ENCODE measurements around the gene P3H1. TPM values are rescaled to one million over a fixed set of nuclear protein-coding genes. Genes with fewer than 3 reads are reported as not detected.
"Not testable (repeated sequence)": the region's sequence is repeated elsewhere in the genome, so short reads cannot be mapped to it uniquely, and the experiment has no call there.

The P3H1 gene
- polyA plus RNA-seq, 1 of the 3 experiments (the other 2 are of a cell fraction) = 66.8 TPM

GRCh38 chr1:42713293-42713692, 53.5 kb downstream of the P3H1 start (continued):
- no peak for TF ChIP-seq PBX3 (IDR thresholded peaks at IDR 0.05)
- no peak for TF ChIP-seq USF1 (IDR thresholded peaks at IDR 0.05; ENCODE audit: borderline replicate concordance, low read depth)
- TF ChIP-seq IRF3 (IDR thresholded peaks at IDR 0.05; ENCODE audit: low read depth, low read length) = no peak
- TF ChIP-seq ELF1 (IDR thresholded peaks at IDR 0.05) = no peak
- no peak for TF ChIP-seq TEAD4 (IDR thresholded peaks at IDR 0.05; ENCODE audit: borderline replicate concordance, insufficient read depth)

GRCh38 chr1:42712808-42713207, 54.0 kb downstream of the P3H1 start:
- Histone ChIP-seq H3K36me3 (replicated peaks in 1 of 2; ENCODE audit: control insufficient read depth in 1 of 2, insufficient read depth in 2 of 2, low read length in 1 of 2) (peaks cover 4 to 57% of the 10 kb centered on the region in 2 experiments), H3K9me3 (peaks cover 13% of the 10 kb centered on the region; the same call in 1 of the 2 replicates), H3K79me2 (ENCODE audit: insufficient read depth) (peaks cover 37% of the 10 kb centered on the region)
- H3K4me2 ChIP-seq; H3K27ac ChIP-seq (ENCODE audit: low read depth in 2 of 2, low read length in 1 of 2); H3K9me2 ChIP-seq; H3K9ac ChIP-seq; H2AFZ ChIP-seq (ENCODE audit: low read depth); H3K4me1 ChIP-seq (ENCODE audit: control insufficient read depth in 1 of 2, insufficient read depth in 2 of 2, low read depth in 1 of 2, low read length in 1 of 2); H4K20me1 ChIP-seq (ENCODE audit: insufficient read depth); H3F3A ChIP-seq (replicated peaks; ENCODE audit: insufficient read depth); H3K4me3 ChIP-seq (ENCODE audit: low read depth in 2 of 2, low read length in 1 of 2); POLR2A ChIA-PET; CTCF ChIA-PET; H3K27me3 ChIP-seq (ENCODE audit: insufficient read depth); DNase-seq: not testable (repeated sequence)
- 97% methylated on average over 3 of the region's 3 CpGs for WGBS (ENCODE audit: low lambda C conversion rate)

GRCh38 chr1:42703888-42704464, 62.9 kb downstream of the P3H1 start:
- no peaks in the 10 kb centered on the region for H4K20me1 ChIP-seq (ENCODE audit: insufficient read depth)
- no peaks in the 10 kb centered on the region for H3K4me1 ChIP-seq (ENCODE audit: control insufficient read depth in 1 of 2, insufficient read depth in 2 of 2, low read depth in 1 of 2, low read length in 1 of 2)
- H3K27ac ChIP-seq (ENCODE audit: low read depth in 2 of 2, low read length in 1 of 2) = no peak overlapping the region
- POLR2A ChIA-PET = no interaction called here
- H3K79me2 ChIP-seq (ENCODE audit: insufficient read depth) = peaks cover 34% of the 10 kb centered on the region; the same call in 1 of the 2 replicates
- TF ChIP-seq GATA2 (CRISPR knock-in tag; IDR thresholded peaks at IDR 0.05) = no peak
- no peak for TF ChIP-seq FOXJ3 (CRISPR knock-in tag; IDR thresholded peaks at IDR 0.05)
- no peak for TF ChIP-seq TEAD4 (IDR thresholded peaks at IDR 0.05; ENCODE audit: borderline replicate concordance, insufficient read depth)
- TF ChIP-seq RAD21 (IDR thresholded peaks at IDR 0.05; ENCODE audit: low read length) = no peak
- no peak for TF ChIP-seq CTCF (IDR thresholded peaks at IDR 0.05)
- no peak for TF ChIP-seq JUND (IDR thresholded peaks at IDR 0.05)
- TF ChIP-seq USF1 (IDR thresholded peaks at IDR 0.05; ENCODE audit: borderline replicate concordance, low read depth) = no peak
- no peak for TF ChIP-seq RXRA (IDR thresholded peaks at IDR 0.05; ENCODE audit: borderline replicate concordance, low read depth)
- TF ChIP-seq SMC3 (IDR thresholded peaks at IDR 0.05; ENCODE audit: low read depth, low read length) = no peak
- no peak for TF ChIP-seq TAF1 (IDR thresholded peaks at IDR 0.05; ENCODE audit: borderline replicate concordance, low read depth, low read length)
- H3K27me3 ChIP-seq (ENCODE audit: insufficient read depth) = no peaks in the 10 kb centered on the region
- peaks cover 60 to 74% of the 10 kb centered on the region in 2 experiments for H3K36me3 ChIP-seq (replicated peaks in 1 of 2; ENCODE audit: control insufficient read depth in 1 of 2, insufficient read depth in 2 of 2, low read length in 1 of 2)
- DNase-seq = no peak
- peaks cover 17% of the 10 kb centered on the region for H3F3A ChIP-seq (replicated peaks; ENCODE audit: insufficient read depth)
- H3K9ac ChIP-seq = no peak overlapping the region
- H2AFZ ChIP-seq (ENCODE audit: low read depth) = no peak overlapping the region
- WGBS (ENCODE audit: low lambda C conversion rate) = 97% methylated on average over 7 of the region's 7 CpGs
- CTCF ChIA-PET = no interaction called here
- no peak overlapping the region for H3K4me3 ChIP-seq (ENCODE audit: low read depth in 2 of 2, low read length in 1 of 2)
- H3K9me2 ChIP-seq = no peaks in the 10 kb centered on the region
- no peaks in the 10 kb centered on the region for H3K9me3 ChIP-seq
- H3K4me2 ChIP-seq = no peak overlapping the region

All from SK-N-SH (cell line).